Mucosa of descending colon (tissue), 3 donors: ENCODE results near the gene ACVR2B. TPM values are rescaled to one million over a fixed set of nuclear protein-coding genes. Genes with fewer than 3 reads are reported as not detected.

Experiments used
- ATAC-seq: fragments of 200-7000 bp; cut with Tn5 transposase; one replicate; pipeline ENCODE4 v1.9.1; 2020; ENCODE audit warnings: mild to moderate bottlenecking, moderate library complexity
- DNase-seq, 3 donors: peaks; one replicate each; pipeline ENCODE4 v3.0.0-alpha.2; 2020
- H3K36me3 ChIP-seq: fragments of 200-600 bp; one replicate; pipeline ENCODE4 v1.8.0; 2021; ENCODE audit warnings: low read depth, mild to moderate bottlenecking
- H3K4me1 ChIP-seq: fragments of 200-600 bp; one replicate; pipeline ENCODE4 v1.8.0; 2021; ENCODE audit warnings: low read depth, mild to moderate bottlenecking
- H3K4me3 ChIP-seq: fragments of 200-600 bp; one replicate; pipeline ENCODE4 v1.8.0; 2021; ENCODE audit warnings: mild to moderate bottlenecking
- H3K9me3 ChIP-seq: fragments of 200-600 bp; one replicate; pipeline ENCODE4 v1.8.0; 2021; ENCODE audit warnings: mild to moderate bottlenecking
- CTCF ChIP-seq: fragments of 200-600 bp; IDR thresholded peaks from one replicate; pipeline ENCODE4 v1.8.0; 2022; ENCODE audit warnings: antibody characterized with exemption, mild to moderate bottlenecking
- intact Hi-C, 2 donors: fragments of 100-400 bp; cut with DNase I in 1 of 2; cut with micrococcal nuclease in 1 of 2; formaldehyde crosslinking; loops; one replicate each; pipeline versions ENCODE4 v1.11.0 to v1.11.1; 2022; cut with DNase I, micrococcal nuclease
- total RNA-seq, 3 donors: library from RNA; stranded (reverse); fragmentation: NEBNext Ultra II Directional in 2 of 3; extraction: Animal tissue kit (Norgen Biotek cat#: 25700) in 2 of 3; gene quantifications; one replicate each; pipeline versions ENCODE4 v1.2.1 to v1.2.4, GENCODE V29; 2021 to 2023
- donor health status: DM: no; HTN: no; CAD: no; lungs with moderate emphysema.
- donor health status: DM: no; HTN: no; CAD: no.
- donor health status: DM: no; HTN: yes; CAD: no.

ACVR2B gene
- total RNA-seq, 3 donors from 2014 or later, result 4.3 to 9.6 (median 7.8) TPM

DNA sequence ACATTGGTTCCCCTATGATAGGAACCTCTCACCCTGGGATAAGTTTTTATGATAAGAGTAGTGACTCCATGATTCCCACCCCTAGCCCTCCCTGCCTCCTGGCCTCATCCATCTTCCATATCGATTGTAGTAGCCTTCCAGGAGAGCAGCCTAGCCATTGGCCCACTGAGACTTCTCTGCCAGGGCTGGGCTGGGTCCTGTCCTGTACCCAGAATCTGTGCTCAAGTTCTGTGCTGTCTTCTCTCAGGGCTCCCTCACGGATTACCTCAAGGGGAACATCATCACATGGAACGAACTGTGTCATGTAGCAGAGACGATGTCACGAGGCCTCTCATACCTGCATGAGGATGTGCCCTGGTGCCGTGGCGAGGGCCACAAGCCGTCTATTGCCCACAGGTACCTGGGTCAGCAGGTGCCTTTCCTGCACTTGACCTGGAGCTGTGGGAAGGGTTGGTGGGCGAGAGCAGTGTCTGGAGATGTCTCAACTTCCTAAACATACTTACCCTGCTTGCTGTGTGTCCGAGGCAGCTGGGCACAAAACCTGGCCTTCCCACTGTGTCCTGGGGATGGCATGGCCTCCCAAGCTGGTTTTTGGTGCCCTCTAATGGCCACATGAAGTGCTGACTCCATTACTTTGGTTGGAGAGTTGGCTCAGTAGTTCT, 25.9 kb downstream of the ACVR2B start:
- peak; percentile 43 for TF ChIP-seq CTCF
- DNase-seq (peak in 2 of 3 donors; percentile 58 to 75), ATAC-seq (peak; percentile 90)
- no peaks in the 10 kb centered on the region for H3K9me3 ChIP-seq
- H3K4me3 ChIP-seq, result no peak overlapping the region
- intact Hi-C loops, result loop anchor here (5.0 kb wide), 1 partner anchor 132 kb away; the partner anchor contains the start of gene XYLB (in 2 of the 2)
- H3K4me1 ChIP-seq, result no peaks in the 10 kb centered on the region
- peaks cover 3% of the 10 kb centered on the region for H3K36me3 ChIP-seq

DNA sequence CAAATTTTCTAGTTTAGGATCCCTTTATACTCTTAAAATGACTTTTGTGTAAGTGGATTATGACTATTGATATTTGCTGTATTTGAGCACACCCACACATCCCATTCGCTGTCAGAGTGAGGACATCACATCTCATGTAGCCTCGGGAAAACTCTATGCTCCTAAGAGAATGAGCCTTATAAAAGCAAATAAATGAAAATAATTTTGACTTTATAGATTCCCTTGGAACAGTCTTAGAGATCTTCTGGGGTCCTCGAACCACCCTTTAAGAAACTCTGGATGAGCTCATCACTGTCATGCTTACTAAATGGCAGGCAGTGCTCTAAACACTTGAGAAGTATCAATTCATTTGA, 26.4 kb downstream of the ACVR2B start:
- intact Hi-C loops, result loop anchor here in 1 of 2 donors (5.0 kb wide), 1 partner anchor 133 kb away; the partner anchor contains the start of gene XYLB
- Histone ChIP-seq H3K4me3 (no peak overlapping the region), H3K9me3 (no peaks in the 10 kb centered on the region), H3K4me1 (no peaks in the 10 kb centered on the region), H3K36me3 (peaks cover 3% of the 10 kb centered on the region)
- DNase-seq, result no peak
- no peak for TF ChIP-seq CTCF
- ATAC-seq, result no peak

GRCh38 chr3:38480930-38481329, 27.2 kb downstream of the ACVR2B start:
- peaks cover 3% of the 10 kb centered on the region for H3K36me3 ChIP-seq
- DNase-seq, result no peak
- no peak for TF ChIP-seq CTCF
- no peak for ATAC-seq
- no peaks in the 10 kb centered on the region for H3K9me3 ChIP-seq
- no peaks in the 10 kb centered on the region for H3K4me1 ChIP-seq
- intact Hi-C loops, result loop anchor here in 1 of 2 donors (5.0 kb wide), 1 partner anchor 134 kb away; the partner anchor contains the start of gene XYLB
- H3K4me3 ChIP-seq, result no peak overlapping the region

GRCh38 chr3:38482951-38483350, 29.3 kb downstream of the ACVR2B start:
- Histone ChIP-seq H3K36me3 (peaks cover 3% of the 10 kb centered on the region), H3K4me3 (no peak overlapping the region), H3K9me3 (no peaks in the 10 kb centered on the region), H3K4me1 (no peaks in the 10 kb centered on the region)
- no peak for TF ChIP-seq CTCF
- intact Hi-C loops, result loop anchor here in 1 of 2 donors (5.0 kb wide), 1 partner anchor 136 kb away; the partner anchor contains the start of gene XYLB
- DNase-seq (no peak), ATAC-seq (no peak)

- ATAC-seq (no peak), DNase-seq (no peak)
- intact Hi-C loops, result no loop called here
- no peak for TF ChIP-seq CTCF
- H3K9me3 ChIP-seq, result no peaks in the 10 kb centered on the region
- no peaks in the 10 kb centered on the region for H3K4me1 ChIP-seq
- H3K36me3 ChIP-seq, result peaks cover 3% of the 10 kb centered on the region
- no peak overlapping the region for H3K4me3 ChIP-seq
Observed at GRCh38 chr3:38487323-38487722, 33.6 kb downstream of the ACVR2B start.
